ENCODE measurements around the gene ZFP36L1. TPM values are rescaled to one million over a fixed set of nuclear protein-coding genes. Genes with fewer than 3 reads are reported as not detected.

The ZFP36L1 gene
- total and polyA plus RNA-seq, 2 of the 13 experiments (the other 11 are each of a cell fraction or from before 2014, with no cell fraction given), result 7.4 to 10.2 TPM

- TF ChIP-seq CREB3 (CRISPR knock-in tag; IDR thresholded peaks at IDR 0.05) (no peak), MXI1 (IDR thresholded peaks at IDR 0.05; ENCODE audit: borderline replicate concordance, low read depth, low read length) (peak; percentile 84; the same call in 1 of the 3 replicates), IRF1 (CRISPR knock-in tag; IDR thresholded peaks at IDR 0.05; ENCODE audit: low read depth) (no peak), CTCF (CRISPR knock-in tag; IDR thresholded peaks at IDR 0.05) (peak; percentile 98), ZNF75D (CRISPR knock-in tag; IDR thresholded peaks at IDR 0.05; ENCODE audit: borderline replicate concordance) (no peak), PPARG (CRISPR knock-in tag; conservative IDR thresholded peaks at IDR 0.05) (peak; percentile 77), KLF15 (CRISPR knock-in tag; IDR thresholded peaks at IDR 0.05; ENCODE audit: borderline replicate concordance) (no peak), ZNF704 (CRISPR knock-in tag; IDR thresholded peaks at IDR 0.05; ENCODE audit: borderline replicate concordance) (no peak), SNRNP70 (IDR thresholded peaks at IDR 0.05; ENCODE audit: low read depth, low read length) (no peak), FOXC1 (CRISPR knock-in tag; IDR thresholded peaks at IDR 0.05; ENCODE audit: borderline replicate concordance) (no peak), KDM6A (CRISPR knock-in tag; IDR thresholded peaks at IDR 0.05; ENCODE audit: low read depth) (no peak), ZNF282 (IDR thresholded peaks at IDR 0.05; ENCODE audit: partially characterized antibody) (no peak), ZNF644 (CRISPR knock-in tag; IDR thresholded peaks at IDR 0.05; ENCODE audit: low read depth) (peak; percentile 79), YY1 (IDR thresholded peaks at IDR 0.05; ENCODE audit: insufficient read depth, insufficient replicate concordance, low read depth, low read length) (peak; percentile 69), HDAC6 (IDR thresholded peaks at IDR 0.05; ENCODE audit: low read depth, low read length) (no peak), ZNF557 (CRISPR knock-in tag; IDR thresholded peaks at IDR 0.05) (no peak), SRSF4 (IDR thresholded peaks at IDR 0.05; ENCODE audit: low read depth, low read length, poor library complexity, severe bottlenecking) (no peak), NONO (IDR thresholded peaks at IDR 0.05) (no peak), NONO (CRISPR knock-in tag; conservative IDR thresholded peaks at IDR 0.05) (peak; percentile 74), PLSCR1 (CRISPR knock-in tag; IDR thresholded peaks at IDR 0.05; ENCODE audit: borderline replicate concordance) (no peak), PRPF4 (IDR thresholded peaks at IDR 0.05; ENCODE audit: low read depth, low read length, poor library complexity, severe bottlenecking) (no peak), CREB1 (IDR thresholded peaks at IDR 0.05) (no peak), CREB1 (CRISPR knock-in tag; IDR thresholded peaks at IDR 0.05) (peak; percentile 80), ZNF775 (CRISPR knock-in tag; IDR thresholded peaks at IDR 0.05; ENCODE audit: borderline replicate concordance) (no peak)
Measured at GRCh38 chr14:68824517-68825347, 31.9 kb upstream of the ZFP36L1 start (continued).

Measured in HepG2 (cell line).